Measurements from ENCODE around the gene ATP6V0E1. TPM values are rescaled to one million over a fixed set of nuclear protein-coding genes. Genes with fewer than 3 reads are reported as not detected.

The ATP6V0E1 gene
- total RNA-seq, 2 donors from 2014 or later, result 102 to 104 TPM

DNA sequence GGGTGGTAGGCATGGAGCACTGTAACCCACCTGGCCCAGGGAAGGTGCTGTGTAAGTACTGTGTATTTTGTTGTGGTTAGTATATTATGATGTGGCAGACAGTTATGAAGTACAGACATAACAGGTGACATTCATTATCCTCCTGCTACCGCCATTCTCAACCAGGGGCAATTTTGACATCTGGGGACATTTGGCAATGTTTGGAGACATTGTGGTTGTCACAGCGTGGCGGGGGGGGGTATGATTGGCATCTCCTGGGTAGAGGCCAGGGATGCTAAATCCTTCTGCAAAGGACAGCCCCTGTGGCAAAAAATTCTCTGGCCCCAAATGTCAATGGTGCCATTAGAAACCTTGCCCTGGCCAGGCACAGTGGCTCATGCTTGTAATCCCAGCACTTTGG, 34.1 kb upstream of the ATP6V0E1 start:
- H3K4me3 Mint-ChIP-seq, result no peak overlapping the region
- no peak overlapping the region for H3K27ac Mint-ChIP-seq

DNA sequence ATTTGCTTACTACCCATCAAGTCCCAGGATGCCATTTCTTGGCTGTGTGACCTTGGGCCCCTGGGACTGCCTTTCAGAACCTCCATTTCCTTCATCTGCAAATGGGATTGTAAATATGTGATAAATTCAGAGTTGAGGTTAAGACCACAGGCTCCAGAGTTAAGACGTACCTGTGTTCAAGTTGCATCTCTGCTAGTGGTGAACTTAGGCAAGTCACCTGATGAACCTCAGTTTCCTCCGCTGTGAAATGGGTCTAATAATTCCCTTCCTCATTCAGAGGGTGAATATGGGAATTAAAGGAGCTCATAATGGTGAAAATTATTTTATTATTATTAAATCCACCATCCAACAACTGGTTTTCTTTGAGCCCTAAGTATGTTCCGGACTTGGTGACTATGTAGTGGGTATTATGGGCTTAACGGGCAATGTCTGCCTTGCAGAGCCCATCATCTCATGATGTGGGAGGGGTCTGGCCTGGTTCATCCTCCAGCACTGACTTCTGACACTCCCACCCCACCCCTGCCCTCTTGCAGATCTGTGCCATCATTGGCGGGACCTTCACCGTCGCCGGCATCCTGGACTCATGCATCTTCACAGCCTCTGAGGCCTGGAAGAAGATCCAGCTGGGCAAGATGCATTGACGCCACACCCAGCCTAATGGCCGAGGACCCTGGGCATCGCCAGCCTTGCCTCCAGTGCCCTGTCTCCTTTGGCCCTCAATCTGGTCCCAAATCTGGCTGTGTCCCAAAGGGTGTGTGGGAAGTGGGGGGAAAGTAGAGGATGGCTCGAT, 33.2 kb upstream of the ATP6V0E1 start:
- Mint-ChIP-seq H3K27ac (no peak overlapping the region), H3K4me3 (no peak overlapping the region), H3K36me3 (ENCODE audit: low read depth) (peaks cover 2% of the 10 kb centered on the region), H3K4me1 (peaks cover 11% of the 10 kb centered on the region), H3K27me3 (no peaks in the 10 kb centered on the region)
- no peak for DNase-seq
- ATAC-seq, result no peak
- no peaks in the 10 kb centered on the region for H3K9me3 ChIP-seq (ENCODE audit: control insufficient read depth, low read length, poor library complexity, severe bottlenecking)

More for the DNA sequence above, 34.1 kb upstream of the ATP6V0E1 start:
- DNase-seq (no peak), ATAC-seq (no peak)
- H3K9me3 ChIP-seq (ENCODE audit: control insufficient read depth, low read length, poor library complexity, severe bottlenecking), result no peaks in the 10 kb centered on the region
- no peaks in the 10 kb centered on the region for H3K27me3 Mint-ChIP-seq
- H3K4me1 Mint-ChIP-seq, result peaks cover 10% of the 10 kb centered on the region
- peaks cover 2% of the 10 kb centered on the region for H3K36me3 Mint-ChIP-seq (ENCODE audit: low read depth)

DNA sequence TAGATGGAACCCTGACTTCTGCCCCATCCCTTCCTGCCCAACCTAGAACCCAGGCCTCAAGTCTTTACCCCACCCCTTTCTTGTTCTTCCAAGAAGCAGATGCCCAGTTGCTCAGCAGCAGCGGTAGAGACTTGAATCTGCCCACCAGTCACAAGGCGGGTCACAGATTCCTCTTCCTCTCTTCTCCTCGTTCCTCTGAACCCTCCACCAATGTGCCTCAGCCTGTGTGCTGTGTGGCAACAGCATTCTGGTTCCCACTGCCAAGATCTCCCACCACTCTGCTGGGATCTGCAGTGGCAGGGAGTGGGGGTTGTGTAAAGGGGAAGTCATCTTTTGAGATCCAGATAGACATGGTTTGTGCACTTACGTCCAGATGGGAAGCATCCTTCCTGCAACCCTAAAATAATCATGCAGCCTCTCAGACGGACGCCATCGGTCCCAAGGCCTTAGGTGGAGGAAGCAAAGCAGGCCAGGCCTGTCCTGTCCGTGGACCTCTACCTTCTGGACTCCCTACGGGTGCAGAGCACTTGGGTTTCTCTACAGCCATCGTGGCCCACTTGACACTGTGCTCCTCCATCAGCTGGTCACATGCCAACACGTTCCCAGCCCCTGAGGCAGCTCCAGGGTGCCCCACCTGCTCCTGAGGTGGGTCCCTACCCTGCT, 32.1 kb upstream of the ATP6V0E1 start:
- Mint-ChIP-seq H3K4me3 (no peak overlapping the region), H3K36me3 (ENCODE audit: low read depth) (peaks cover 2% of the 10 kb centered on the region), H3K4me1 (peaks cover 11% of the 10 kb centered on the region), H3K27me3 (no peaks in the 10 kb centered on the region), H3K27ac (peak overlapping the region; percentile 75)
- ATAC-seq (no peak), DNase-seq (no peak)
- H3K9me3 ChIP-seq (ENCODE audit: control insufficient read depth, low read length, poor library complexity, severe bottlenecking), result no peaks in the 10 kb centered on the region

DNA sequence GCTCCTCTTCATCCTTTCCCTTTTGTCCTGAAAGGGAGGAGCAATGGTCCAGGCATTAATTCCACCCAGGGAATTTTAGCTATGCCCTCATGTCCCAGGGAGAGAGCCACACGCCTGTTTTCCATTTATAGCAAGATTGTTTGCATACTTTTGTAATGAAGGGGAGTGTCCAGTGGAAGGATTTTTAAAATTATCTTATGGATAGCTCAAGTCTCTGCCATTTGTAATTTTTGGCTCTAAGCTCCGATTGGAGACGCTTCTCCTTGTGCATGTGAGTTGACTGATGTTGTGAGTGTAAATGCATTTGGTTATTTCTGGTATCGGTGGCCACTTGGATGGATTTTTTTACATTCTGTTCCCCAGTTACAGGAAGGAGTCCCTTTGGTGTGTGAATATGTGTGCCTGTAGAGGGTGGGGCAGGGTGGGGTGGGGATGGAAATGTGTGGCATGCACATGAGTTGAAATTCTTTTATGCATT, 31.5 kb upstream of the ATP6V0E1 start:
- Mint-ChIP-seq H3K4me1 (peaks cover 11% of the 10 kb centered on the region), H3K27me3 (no peaks in the 10 kb centered on the region), H3K27ac (peak overlapping the region; percentile 75), H3K36me3 (ENCODE audit: low read depth) (peaks cover 2% of the 10 kb centered on the region), H3K4me3 (no peak overlapping the region)
- DNase-seq (no peak), ATAC-seq (no peak)
- no peaks in the 10 kb centered on the region for H3K9me3 ChIP-seq (ENCODE audit: control insufficient read depth, low read length, poor library complexity, severe bottlenecking)

DNA sequence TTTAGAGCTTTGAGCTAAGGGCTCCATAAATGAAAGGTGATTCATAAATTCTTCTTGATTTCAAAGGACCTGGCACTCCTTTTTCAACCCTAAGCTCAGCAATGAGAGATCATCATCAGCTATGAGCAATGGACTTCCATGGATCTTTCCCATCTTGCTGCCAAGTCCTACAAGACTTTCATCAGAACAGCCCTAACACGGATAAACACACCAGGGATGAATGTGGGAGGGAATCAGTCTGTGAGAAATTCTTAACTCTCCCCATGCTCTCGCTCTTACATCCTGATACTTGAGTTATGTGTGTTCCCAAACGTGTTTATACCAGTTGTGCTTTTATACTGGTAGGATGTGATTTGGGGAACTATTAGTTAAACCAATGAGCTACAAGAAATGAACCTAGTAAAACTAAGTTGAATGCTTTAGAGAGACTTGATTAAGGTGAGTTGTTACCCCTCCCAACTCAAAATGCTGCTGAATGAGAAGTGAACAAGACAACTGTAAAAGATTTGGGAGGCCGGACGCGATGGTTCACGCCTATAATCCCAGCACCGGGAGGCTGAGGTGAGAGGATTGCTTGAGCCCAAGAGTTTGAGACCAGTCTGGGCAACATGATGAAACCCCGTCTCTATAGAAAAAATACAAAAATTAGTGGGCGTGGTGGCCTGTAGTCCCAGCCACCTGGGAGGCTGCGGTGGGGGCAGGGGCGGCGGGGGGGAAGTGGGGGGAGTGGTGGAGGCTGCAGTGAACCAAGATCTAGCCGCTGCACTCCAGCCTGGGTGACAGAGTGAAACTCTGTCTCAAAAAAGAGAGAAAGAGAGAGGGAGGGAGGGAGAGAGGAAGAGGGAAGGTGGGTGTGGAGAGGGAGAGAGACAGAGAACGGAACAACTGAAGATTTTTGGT, 29.5 kb upstream of the ATP6V0E1 start:
- Mint-ChIP-seq H3K27ac (peak overlapping the region; percentile 34), H3K27me3 (no peaks in the 10 kb centered on the region), H3K36me3 (ENCODE audit: low read depth) (peaks cover 2% of the 10 kb centered on the region), H3K4me3 (no peak overlapping the region), H3K4me1 (peaks cover 15% of the 10 kb centered on the region)
- DNase-seq (no peak), ATAC-seq (no peak)
- H3K9me3 ChIP-seq (ENCODE audit: control insufficient read depth, low read length, poor library complexity, severe bottlenecking), result no peaks in the 10 kb centered on the region

DNA sequence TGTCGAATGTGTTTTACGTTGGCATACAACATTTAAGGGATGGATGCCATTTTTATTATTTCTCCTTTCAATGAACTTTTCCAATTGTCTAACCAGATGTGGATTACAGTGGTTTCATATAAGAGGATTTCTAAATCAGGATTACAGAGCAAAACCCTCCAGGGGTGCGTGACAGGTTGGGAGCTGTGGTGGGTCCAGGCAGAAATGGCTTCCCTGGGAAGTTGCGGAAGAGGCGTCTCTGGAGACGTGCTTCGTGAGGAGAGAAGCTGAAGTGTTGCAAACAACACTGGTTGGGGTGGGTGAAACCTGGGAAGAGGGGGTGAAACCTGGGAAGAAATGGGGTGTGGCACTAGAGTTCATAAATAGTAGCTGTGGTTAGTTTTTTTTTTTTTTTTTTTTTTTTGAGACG, 28.8 kb upstream of the ATP6V0E1 start:
- no peak for DNase-seq
- Mint-ChIP-seq H3K4me3 (no peak overlapping the region), H3K4me1 (peaks cover 20% of the 10 kb centered on the region), H3K36me3 (ENCODE audit: low read depth) (peaks cover 2% of the 10 kb centered on the region), H3K27me3 (no peaks in the 10 kb centered on the region), H3K27ac (peak overlapping the region; percentile 34)
- no peak for ATAC-seq
- no peaks in the 10 kb centered on the region for H3K9me3 ChIP-seq (ENCODE audit: control insufficient read depth, low read length, poor library complexity, severe bottlenecking)

DNA sequence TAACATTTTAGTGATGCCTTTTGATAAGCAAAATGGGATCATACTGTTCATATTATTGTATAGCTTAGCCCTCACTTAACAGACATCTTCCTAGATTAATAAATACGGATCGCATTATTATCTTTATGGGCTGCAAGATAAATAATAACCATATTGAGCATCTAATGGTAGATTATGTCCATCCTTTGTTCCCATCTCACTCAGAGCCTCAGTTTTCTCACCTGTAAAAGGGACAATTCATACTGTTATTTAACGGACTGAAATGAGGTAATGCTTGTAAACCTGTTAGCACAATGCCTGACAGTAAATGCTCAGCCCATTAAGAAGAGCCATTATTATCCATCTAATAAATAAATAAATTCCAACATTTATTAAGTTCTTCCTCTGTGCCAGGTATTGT, 27.3 kb upstream of the ATP6V0E1 start:
- H3K4me1 Mint-ChIP-seq, result peaks cover 29% of the 10 kb centered on the region
- H3K27me3 Mint-ChIP-seq, result no peaks in the 10 kb centered on the region
- ATAC-seq (no peak), DNase-seq (no peak)
- no peaks in the 10 kb centered on the region for H3K9me3 ChIP-seq (ENCODE audit: control insufficient read depth, low read length, poor library complexity, severe bottlenecking)
- H3K36me3 Mint-ChIP-seq (ENCODE audit: low read depth), result peaks cover 4% of the 10 kb centered on the region
- no peak overlapping the region for H3K27ac Mint-ChIP-seq
- no peak overlapping the region for H3K4me3 Mint-ChIP-seq

DNA sequence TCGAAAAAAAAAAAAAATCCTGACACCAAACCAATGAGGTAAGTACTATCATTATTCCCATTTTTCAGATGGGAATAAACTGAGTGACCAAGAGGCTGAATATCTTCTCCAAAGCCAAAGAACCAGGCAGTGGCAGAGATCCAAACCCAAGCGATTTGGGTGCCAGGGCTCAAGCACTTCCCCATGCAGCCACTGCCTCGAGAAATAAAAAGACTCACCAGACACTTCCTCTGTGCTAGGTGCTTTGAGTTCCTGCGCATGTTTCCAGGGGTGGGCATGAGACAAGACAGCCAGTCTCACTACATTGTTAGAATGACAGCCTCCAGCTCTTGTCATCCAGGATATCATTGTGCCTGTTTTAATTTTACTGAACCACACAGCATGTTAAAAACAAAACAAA, 26.6 kb upstream of the ATP6V0E1 start:
- Mint-ChIP-seq H3K36me3 (ENCODE audit: low read depth) (peaks cover 7% of the 10 kb centered on the region), H3K27me3 (no peaks in the 10 kb centered on the region), H3K27ac (peak overlapping the region; percentile 57), H3K4me1 (peaks cover 35% of the 10 kb centered on the region), H3K4me3 (no peak overlapping the region)
- no peaks in the 10 kb centered on the region for H3K9me3 ChIP-seq (ENCODE audit: control insufficient read depth, low read length, poor library complexity, severe bottlenecking)
- ATAC-seq, result no peak
- DNase-seq, result no peak

DNA sequence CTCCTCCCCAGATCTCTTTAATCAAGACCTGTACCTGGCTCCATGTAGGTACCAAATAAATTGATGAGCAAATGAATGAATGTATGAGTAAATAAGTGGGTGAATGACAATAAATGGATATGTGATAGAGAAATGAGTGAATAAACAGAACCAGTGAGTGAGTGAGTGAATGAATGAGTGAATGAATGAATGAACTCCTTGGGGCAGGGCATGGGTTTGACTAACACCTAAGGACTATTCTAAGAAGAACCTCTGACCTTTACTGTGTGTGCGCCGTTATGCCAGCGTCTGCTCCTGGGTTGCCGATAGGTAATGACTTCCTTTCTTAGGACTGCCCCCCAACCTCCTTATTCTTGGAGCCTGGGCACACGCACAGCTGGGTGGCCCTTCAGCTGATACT, 26.1 kb upstream of the ATP6V0E1 start:
- Mint-ChIP-seq H3K4me1 (peaks cover 36% of the 10 kb centered on the region), H3K27ac (peak overlapping the region; percentile 57), H3K36me3 (ENCODE audit: low read depth) (peaks cover 8% of the 10 kb centered on the region), H3K27me3 (no peaks in the 10 kb centered on the region), H3K4me3 (peak overlapping the region; percentile 77)
- DNase-seq (no peak), ATAC-seq (no peak)
- H3K9me3 ChIP-seq (ENCODE audit: control insufficient read depth, low read length, poor library complexity, severe bottlenecking), result no peaks in the 10 kb centered on the region

DNA sequence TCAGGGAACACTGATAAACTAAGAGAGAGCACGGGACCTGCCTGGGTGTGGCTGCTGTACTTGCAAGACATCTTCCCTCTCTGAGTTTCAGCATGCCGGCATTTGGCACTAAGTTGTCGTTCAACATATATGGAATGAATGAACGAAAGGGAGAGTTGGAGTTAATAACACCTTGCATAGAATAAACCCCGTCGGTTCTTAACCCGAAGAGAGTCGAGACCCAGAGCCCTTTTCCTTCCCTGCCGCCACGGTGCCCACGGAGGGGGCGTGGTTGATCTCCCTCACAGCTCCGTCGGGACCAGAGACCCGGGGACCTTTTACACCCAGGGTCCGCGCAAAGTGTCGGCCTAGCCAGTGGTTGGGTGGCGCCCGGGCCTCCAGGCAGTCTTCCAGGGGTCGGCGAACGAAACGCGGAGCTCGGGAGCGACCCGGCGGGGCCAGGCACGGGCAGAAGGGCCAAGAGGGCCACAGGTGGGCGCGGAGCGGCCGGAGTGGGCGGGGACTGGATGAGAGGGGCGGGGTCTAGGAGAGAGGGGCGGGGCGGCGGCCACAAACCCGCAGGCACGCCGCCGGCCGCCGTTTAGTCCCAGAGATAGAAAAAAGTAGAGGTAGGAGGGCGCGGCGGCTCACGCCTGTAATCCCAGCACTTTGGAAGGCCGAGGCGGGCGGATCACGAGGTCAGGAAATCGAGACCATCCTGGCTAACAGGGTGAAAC, 25.1 kb upstream of the ATP6V0E1 start:
- Mint-ChIP-seq H3K4me1 (peaks cover 39% of the 10 kb centered on the region), H3K27me3 (no peaks in the 10 kb centered on the region), H3K27ac (peak overlapping the region; percentile 97), H3K4me3 (peak overlapping the region; percentile 95), H3K36me3 (ENCODE audit: low read depth) (peaks cover 8% of the 10 kb centered on the region)
- peak; percentile 44 to 59 (median 54) for DNase-seq
- H3K9me3 ChIP-seq (ENCODE audit: control insufficient read depth, low read length, poor library complexity, severe bottlenecking), result no peaks in the 10 kb centered on the region
- ATAC-seq, result peak; percentile 76

DNA sequence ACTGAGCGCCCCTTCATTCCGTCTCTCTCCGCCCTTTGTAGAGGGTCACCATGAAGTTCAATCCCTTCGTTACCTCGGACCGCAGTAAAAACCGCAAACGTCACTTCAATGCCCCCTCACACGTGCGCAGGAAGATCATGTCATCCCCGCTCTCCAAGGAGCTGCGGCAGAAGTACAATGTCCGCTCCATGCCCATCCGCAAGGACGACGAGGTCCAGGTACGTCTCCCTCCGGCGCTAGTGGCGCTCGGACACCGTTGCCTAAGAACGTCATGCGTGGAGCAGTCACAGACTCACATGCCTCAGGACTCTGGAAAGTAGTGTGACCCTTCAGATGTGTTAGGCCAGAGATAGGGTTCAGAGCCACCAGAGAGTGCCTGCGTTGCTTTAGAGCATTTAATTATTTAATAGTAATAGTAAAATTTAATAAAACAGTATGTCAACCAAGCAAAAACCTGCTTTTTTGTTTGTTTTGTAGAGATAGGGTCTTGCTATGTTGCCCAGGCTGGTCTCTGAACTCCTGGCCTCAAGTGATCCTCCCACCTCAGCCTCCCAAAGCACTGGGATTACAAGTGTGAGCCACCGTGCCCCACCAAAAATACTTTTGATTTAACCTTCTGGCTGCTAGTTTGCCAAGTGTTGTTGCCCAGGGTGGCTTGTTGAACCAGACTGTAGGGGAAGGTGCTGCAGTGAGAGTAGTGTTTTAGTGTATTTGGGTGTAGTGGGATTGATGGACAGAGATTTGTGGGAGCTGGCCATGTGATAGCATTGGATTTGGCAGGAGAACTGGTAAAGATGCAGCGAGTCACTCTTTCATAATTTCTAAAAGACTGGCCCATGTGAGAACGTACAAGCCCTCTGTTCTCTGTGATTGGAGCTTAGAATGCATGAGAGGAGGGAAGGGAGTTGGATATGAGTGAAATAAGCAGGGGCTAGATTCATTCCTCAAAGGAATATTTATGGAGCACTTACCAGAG, 23.5 kb upstream of the ATP6V0E1 start:
- Mint-ChIP-seq H3K4me1 (peaks cover 38% of the 10 kb centered on the region), H3K36me3 (ENCODE audit: low read depth) (peaks cover 10% of the 10 kb centered on the region), H3K27me3 (no peaks in the 10 kb centered on the region), H3K4me3 (peak overlapping the region; percentile 95), H3K27ac (peak overlapping the region; percentile 97)
- ATAC-seq (no peak), DNase-seq (no peak)
- no peaks in the 10 kb centered on the region for H3K9me3 ChIP-seq (ENCODE audit: control insufficient read depth, low read length, poor library complexity, severe bottlenecking)

DNA sequence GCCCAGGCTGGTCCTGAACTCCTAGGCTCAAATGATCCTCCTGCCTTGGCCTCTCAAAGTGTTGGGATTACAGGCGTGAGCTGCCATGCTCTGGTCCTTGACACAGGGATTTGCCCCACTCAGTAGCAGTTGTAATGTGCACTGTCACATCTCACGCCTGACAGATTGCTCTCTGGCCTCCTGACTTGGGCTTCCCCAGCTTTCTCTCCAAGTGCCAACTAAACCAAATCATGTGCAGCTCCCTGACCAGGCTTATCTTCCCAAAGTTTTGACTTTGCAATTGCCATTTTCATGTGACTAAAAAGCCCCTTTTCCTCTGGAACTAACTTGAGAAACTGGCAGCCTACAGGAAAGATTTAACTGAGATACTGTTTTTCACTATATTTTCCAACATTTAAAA, 13.7 kb upstream of the ATP6V0E1 start:
- H3K36me3 Mint-ChIP-seq (ENCODE audit: low read depth), result peaks cover 5% of the 10 kb centered on the region

More for the DNA sequence above, 13.7 kb upstream of the ATP6V0E1 start:
- DNase-seq (no peak), ATAC-seq (no peak)
- no peaks in the 10 kb centered on the region for H3K27me3 Mint-ChIP-seq
- H3K27ac Mint-ChIP-seq, result no peak overlapping the region
- no peak overlapping the region for H3K4me3 Mint-ChIP-seq
- H3K9me3 ChIP-seq (ENCODE audit: control insufficient read depth, low read length, poor library complexity, severe bottlenecking), result no peaks in the 10 kb centered on the region
- H3K4me1 Mint-ChIP-seq, result peaks cover 9% of the 10 kb centered on the region

Measured in T-helper 17 cell (primary cell).